H1 (cell line): ENCODE data around the gene KLRF1. TPM values are rescaled to one million over a fixed set of nuclear protein-coding genes. Genes with fewer than 3 reads are reported as not detected.

ENCODE experiments used
- CTCF ChIA-PET: fragments of 300-600 bp; sonication (Branson Sonifier 250); formaldehyde crosslinking; loops from one replicate; lab custom pipeline; 2021; ENCODE audit not compliant: partially characterized antibody; lab: Charles Lee
- POLR2A ChIA-PET: fragments of 300-600 bp; sonication (Branson Sonifier 250); formaldehyde crosslinking; loops from one replicate; lab custom pipeline; 2021; ENCODE audit warnings: inconsistent platforms; ENCODE audit not compliant: partially characterized antibody; lab: Charles Lee
- DNase-seq, 2 experiments: peaks; one replicate each; pipeline versions ENCODE4 v3.0.0 to v3.0.0-alpha.2; 2010 to 2022; ENCODE audit warnings: low spot score in 2 of 2, low read depth in 1 of 2, mixed read lengths in 1 of 2
- FAIRE-seq: peaks from 2 replicates; lab custom pipeline; 2011; peaks lifted over from hg19 to GRCh38; lab: Jason Lieb, UNC
- H2AFZ ChIP-seq: 2 replicates; pipeline ENCODE4 v1.8.1; 2012; ENCODE audit warnings: low read length, inconsistent platforms
- H2AK5ac ChIP-seq: 2 replicates; pipeline ENCODE4 v1.6.1; 2013; ENCODE audit warnings: low read depth, low read length
- H2BK120ac ChIP-seq: replicated peaks from 2 replicates; pipeline ENCODE3; 2013; ENCODE audit warnings: low read depth, low read length, inconsistent platforms
- H2BK12ac ChIP-seq: 2 replicates; pipeline ENCODE4 v1.6.1; 2013; ENCODE audit warnings: low read depth, low read length
- H2BK15ac ChIP-seq: 2 replicates; pipeline ENCODE4 v1.6.1; 2013; ENCODE audit warnings: low read length
- H2BK20ac ChIP-seq: 2 replicates; pipeline ENCODE4 v1.6.1; 2013; ENCODE audit warnings: low read length
- H2BK5ac ChIP-seq: 2 replicates; pipeline ENCODE4 v1.6.1; 2013; ENCODE audit warnings: low read depth, low read length
- H3K14ac ChIP-seq: 2 replicates; pipeline ENCODE4 v1.6.1; 2013; ENCODE audit warnings: inconsistent platforms; ENCODE audit not compliant: insufficient read length
- H3K18ac ChIP-seq: 2 replicates; pipeline ENCODE4 v1.6.1; 2013; ENCODE audit warnings: low read length; ENCODE audit errors: extremely low read depth
- H3K23ac ChIP-seq: 2 replicates; pipeline ENCODE4 v1.6.1; 2013; ENCODE audit warnings: inconsistent platforms; ENCODE audit not compliant: insufficient read length
- H3K23me2 ChIP-seq: 2 replicates; pipeline ENCODE4 v1.6.1; 2013; ENCODE audit warnings: low read depth, low read length
- H3K27ac ChIP-seq: 2 replicates; pipeline ENCODE4 v1.6.1; 2011; ENCODE audit warnings: low read depth, low read length, inconsistent platforms
- H3K27me3 ChIP-seq, 4 experiments: replicated peaks in 1 of 4; 1 replicate in 1 of 4; 2 replicates in 3 of 4; pipeline versions ENCODE4 v1.6.1 to v1.8.1; 2011 to 2013; ENCODE audit warnings: low read length in 3 of 4, mild to moderate bottlenecking in 3 of 4, inconsistent platforms in 2 of 4, mixed read lengths in 2 of 4, moderate library complexity in 1 of 4; ENCODE audit not compliant: control insufficient read depth in 3 of 4, insufficient read depth in 3 of 4; ENCODE audit errors: extremely low read depth in 1 of 4
- H3K36me3 ChIP-seq, 4 experiments: 2 replicates each; pipeline versions ENCODE4 v1.6.1 to v1.8.1; 2011 to 2013; ENCODE audit warnings: mild to moderate bottlenecking in 4 of 4, low read length in 3 of 4, moderate library complexity in 2 of 4, control low read depth in 1 of 4, inconsistent platforms in 1 of 4; ENCODE audit not compliant: insufficient read depth in 4 of 4, control insufficient read depth in 2 of 4
- H3K4ac ChIP-seq: replicated peaks from 2 replicates; pipeline ENCODE3; 2013; ENCODE audit warnings: low read length, low read depth, mixed read lengths, inconsistent platforms; ENCODE audit not compliant: insufficient read length
- H3K4me1 ChIP-seq, 4 experiments: replicated peaks in 1 of 4; 1 replicate in 1 of 4; 2 replicates in 3 of 4; pipeline versions ENCODE4 v1.6.1 to v1.8.1; 2011 to 2013; ENCODE audit warnings: low read length in 3 of 4, inconsistent platforms in 2 of 4, mixed read lengths in 1 of 4; ENCODE audit not compliant: insufficient read depth in 4 of 4, control insufficient read depth in 3 of 4
- H3K4me2 ChIP-seq, 2 experiments: 2 replicates each; pipeline versions ENCODE4 v1.6.1 to v1.8.1; 2011 to 2013; ENCODE audit warnings: low read depth in 2 of 2, low read length in 2 of 2, control low read depth in 1 of 2, inconsistent platforms in 1 of 2, mild to moderate bottlenecking in 1 of 2; ENCODE audit not compliant: insufficient read depth in 1 of 2
- H3K4me3 ChIP-seq, 4 experiments: fragments of 200-600, 300-600 bp in 1 of 4; sonication (generic), shearing (Covaris generic), sonication (Bioruptor Twin) in 1 of 4; 2 replicates each; pipeline versions ENCODE4 v1.5.1 to v1.8.1; 2011 to 2016; ENCODE audit warnings: low read length in 4 of 4, low read depth in 3 of 4, control low read depth in 2 of 4, inconsistent platforms in 2 of 4, mild to moderate bottlenecking in 2 of 4, mixed read lengths in 1 of 4, moderate library complexity in 1 of 4; ENCODE audit not compliant: insufficient read depth in 2 of 4; ENCODE audit errors: extremely low read depth in 1 of 4
- H3K56ac ChIP-seq: replicated peaks from 2 replicates; pipeline ENCODE3; 2013; ENCODE audit warnings: low read depth, mild to moderate bottlenecking, mixed read lengths, low read length, inconsistent platforms; ENCODE audit not compliant: insufficient read length
- H3K79me1 ChIP-seq: 2 replicates; pipeline ENCODE4 v1.6.1; 2013; ENCODE audit warnings: low read depth, low read length, control low read depth
- H3K79me2 ChIP-seq, 2 experiments: 2 replicates each; pipeline versions ENCODE4 v1.6.1 to v1.8.1; 2012 to 2013; ENCODE audit warnings: low read length in 2 of 2, mild to moderate bottlenecking in 2 of 2, inconsistent platforms in 1 of 2; ENCODE audit not compliant: insufficient read depth in 2 of 2, control insufficient read depth in 1 of 2
- H3K9ac ChIP-seq, 4 experiments: replicated peaks in 1 of 4; 1 replicate in 1 of 4; 2 replicates in 3 of 4; pipeline versions ENCODE4 v1.6.1 to v1.8.1; 2011 to 2013; ENCODE audit warnings: low read depth in 3 of 4, low read length in 3 of 4, control low read depth in 2 of 4, mild to moderate bottlenecking in 2 of 4, moderate library complexity in 2 of 4, inconsistent platforms in 1 of 4; ENCODE audit errors: extremely low read depth in 1 of 4
- H3K9me3 ChIP-seq, 2 experiments: 2 replicates each; pipeline versions ENCODE4 v1.6.1 to v1.8.1; 2012 to 2013; ENCODE audit warnings: mild to moderate bottlenecking in 2 of 2, moderate library complexity in 2 of 2, control low read depth in 1 of 2, inconsistent platforms in 1 of 2, low read depth in 1 of 2, low read length in 1 of 2, mixed read lengths in 1 of 2; ENCODE audit not compliant: insufficient read depth in 2 of 2
- H4K20me1 ChIP-seq, 2 experiments: replicated peaks in 1 of 2; 2 replicates each; pipeline versions ENCODE3 to v1.8.1; 2011 to 2013; ENCODE audit warnings: inconsistent platforms in 2 of 2, low read length in 2 of 2, mild to moderate bottlenecking in 1 of 2; ENCODE audit not compliant: insufficient read depth in 2 of 2, control insufficient read depth in 1 of 2
- H4K5ac ChIP-seq: 2 replicates; pipeline ENCODE4 v1.6.1; 2013; ENCODE audit warnings: low read length, low read depth, mixed read lengths, inconsistent platforms; ENCODE audit not compliant: insufficient read length
- H4K8ac ChIP-seq: 2 replicates; pipeline ENCODE4 v1.8.0; 2013; ENCODE audit warnings: mild to moderate bottlenecking, moderate library complexity, low read length, inconsistent platforms; ENCODE audit not compliant: insufficient read depth; ENCODE audit errors: extremely low read depth
- H4K91ac ChIP-seq: replicated peaks from 2 replicates; pipeline ENCODE3; 2013; ENCODE audit warnings: low read length, mixed read lengths, inconsistent platforms; ENCODE audit not compliant: insufficient read length
- BRCA1 ChIP-seq: IDR thresholded peaks from 2 replicates; pipeline ENCODE4 v1.6.1; 2012; ENCODE audit warnings: low read depth, low read length, improper control_type of control experiment
- CBX5 ChIP-seq: fragments of 300-800, 300-1000 bp; sonication (generic); IDR thresholded peaks from 2 replicates; pipeline ENCODE4 v1.7.1; 2016; ENCODE audit warnings: antibody characterized with exemption, low read length, low read depth
- CTBP2 ChIP-seq: IDR thresholded peaks from 2 replicates; pipeline ENCODE4 v1.7.0; 2011; ENCODE audit warnings: borderline replicate concordance, mild to moderate bottlenecking, moderate library complexity, mixed read lengths, low read length; ENCODE audit not compliant: insufficient read depth, insufficient read length
- E2F6 ChIP-seq: IDR thresholded peaks from 2 replicates; pipeline ENCODE4 v1.6.1; 2012; ENCODE audit warnings: inconsistent platforms
- HDAC2 ChIP-seq, 2 experiments: fragments of 300-600 bp in 1 of 2; sonication (generic) in 1 of 2; IDR thresholded peaks; 2 replicates each; pipeline ENCODE4 v1.6.1; 2011 to 2012; ENCODE audit warnings: low read depth in 2 of 2, low read length in 2 of 2, mild to moderate bottlenecking in 2 of 2, moderate library complexity in 2 of 2, borderline replicate concordance in 1 of 2, inconsistent platforms in 1 of 2
- JUND ChIP-seq: IDR thresholded peaks from 2 replicates; pipeline ENCODE4 v1.6.1; 2011; ENCODE audit warnings: mild to moderate bottlenecking, improper control_type of control experiment, low read length
- MAFK ChIP-seq: IDR thresholded peaks from 2 replicates; pipeline ENCODE4 v1.6.1; 2012; ENCODE audit warnings: low read depth, mild to moderate bottlenecking, improper control_type of control experiment, low read length
- NANOG ChIP-seq: IDR thresholded peaks from 2 replicates; pipeline ENCODE4 v1.6.1; 2011; ENCODE audit warnings: low read length, low read depth, mild to moderate bottlenecking, inconsistent platforms; ENCODE audit not compliant: insufficient read depth, poor library complexity, severe bottlenecking
- POU5F1 ChIP-seq: IDR thresholded peaks from 2 replicates; pipeline ENCODE4 v1.6.1; 2011; ENCODE audit warnings: low read depth, mild to moderate bottlenecking, low read length, moderate library complexity
- WGBS, 2 experiments: shearing (Covaris generic) in 1 of 2; methylation state at CpG; one replicate each; pipeline versions ENCODE4 v1.1.6 to v1.1.7; 2013 to 2015; ENCODE audit warnings: low lambda C conversion rate in 2 of 2, mixed read lengths in 2 of 2, inconsistent platforms in 1 of 2, low coverage in 1 of 2, missing lambda C conversion rate in 1 of 2; ENCODE audit not compliant: insufficient replicate concordance in 2 of 2, insufficient coverage in 1 of 2, insufficient read length in 1 of 2; ENCODE audit errors: extremely low coverage in 1 of 2, missing lambda C conversion rate in 1 of 2; 5-methylcytosine and 5-hydroxymethylcytosine counted together
- polyA plus RNA-seq, 7 experiments: library from polyadenylated mRNA; depleted of rRNA in 3 of 7; stranded (reverse) in 5 of 7; unstranded in 2 of 7; fragments of >200 nt in 5 of 7; fragments of 200-250 nt in 2 of 7; gene quantifications; 1 replicate in 5 of 7; 2 replicates in 1 of 7; 4 replicates in 1 of 7; pipeline versions ENCODE4 v1.2.1 to v1.2.3, GENCODE V29; 2011 to 2013; ENCODE audit warnings: missing spikeins in 2 of 7, mixed read lengths in 2 of 7
- total RNA-seq: library from RNA; stranded (reverse); fragmentation: NEBNext Ultra II Directional; extraction: Animal tissue kit (Norgen Biotek cat#: 25700); gene quantifications from 2 replicates; pipeline ENCODE4 v1.2.1, GENCODE V29; 2021

Gene KLRF1
- total and polyA plus RNA-seq, 2 of the 8 experiments (the other 6 are each of a cell fraction or from before 2014, with no cell fraction given): not detected

- Histone ChIP-seq H3K23ac (no peak overlapping the region), H4K20me1 (no peaks in the 10 kb centered on the region), H3K27ac (no peak overlapping the region), H4K5ac (peak overlapping the region; percentile 61), H3K14ac (no peak overlapping the region), H3K4me1 (no peaks in the 10 kb centered on the region), H3K23me2 (no peaks in the 10 kb centered on the region), H3K79me1 (no peaks in the 10 kb centered on the region), H2BK120ac (no peak overlapping the region), H2AK5ac (no peak overlapping the region), H3K18ac (no peak overlapping the region), H3K9me3 (no peaks in the 10 kb centered on the region), H3K4me2 (peak overlapping the region; percentile 13 to 68), H4K8ac (peak overlapping the region; percentile 89), H3K4ac (no peak overlapping the region), H2BK12ac (peak overlapping the region; percentile 72; the same call in 1 of the 2 replicates), H3K79me2 (no peaks in the 10 kb centered on the region), H2AFZ (peak overlapping the region; percentile 82), H3K36me3 (no peaks in the 10 kb centered on the region), H2BK20ac (no peak overlapping the region), H3K27me3 (no peaks in the 10 kb centered on the region), H2BK5ac (peak overlapping the region; percentile 38; the same call in 1 of the 2 replicates), H3K56ac (no peak overlapping the region), H3K9ac (no peak overlapping the region), H2BK15ac (peak overlapping the region; percentile 61; the same call in 1 of the 2 replicates), H4K91ac (peak overlapping the region; percentile 19), H3K4me3 (peak overlapping the region in 3 of 4 experiments; percentile 22 to 50 (median 34); a peak in 3 of 8 replicates)
- ChIA-PET CTCF (interaction anchor here (0.6 to 9.2 kb wide), 41 partner anchors 9 to 339 kb away, joined by 3 to 108 read pairs (median 4); partner anchors contain the start of genes CLEC12B, CLEC1B and CLEC2A), POLR2A (interaction anchor here (0.9 to 1.2 kb wide), 2 partner anchors 87 to 95 kb away, joined by 4 to 5 read pairs; no protein-coding TSS in a partner anchor)
- FAIRE-seq (peak; percentile 60), DNase-seq (peak; percentile 70 to 98)
- WGBS, 2 experiments: 53% methylated on average over 30 of the region's 32 CpGs; no CpG with 5 or more reads in 1 of the 2 experiments
- TF ChIP-seq POU5F1 (no peak), MAFK (no peak), NANOG (peak; percentile 22), HDAC2 (IDR thresholded peaks at IDR 0.05; ENCODE audit: borderline replicate concordance in 1 of 2, low read depth in 2 of 2, low read length in 2 of 2) (peak; percentile 94 to 98; a peak in 3 of 4 replicates), JUND (no peak), E2F6 (no peak), BRCA1 (no peak), CTBP2 (peak; percentile 74), CBX5 (no peak)
Measured at GRCh38 chr12:9813821-9814798, 13.2 kb upstream of the KLRF1 start.
